A673 (cell line): Measurements from ENCODE around the gene IL1RAPL1. TPM values are rescaled to one million over a fixed set of nuclear protein-coding genes. Genes with fewer than 3 reads are reported as not detected.

Experiments used
- BruUV-seq: library from RNA; stranded (reverse); fragments of 400-500 nt; replicated peaks from 2 replicates; lab custom pipeline; 2021; lab: Mats Ljungman, UMichigan
- CTCF ChIA-PET: fragments of 300-600 bp; sonication (Branson Sonifier 250); formaldehyde crosslinking; loops from one replicate; lab custom pipeline; 2022; ENCODE audit warnings: antibody characterized with exemption; lab: Charles Lee
- POLR2A ChIA-PET: fragments of 300-600 bp; sonication (Branson Sonifier 250); formaldehyde crosslinking; loops from one replicate; lab custom pipeline; 2022; ENCODE audit warnings: antibody characterized with exemption; ENCODE audit not compliant: low non-redundant PET; lab: Charles Lee
- DNase-seq: peaks from one replicate; pipeline ENCODE4 v3.0.0-alpha.2; 2015; ENCODE audit warnings: low spot score
- H3K27ac ChIP-seq: fragments of 200-600 bp; sonication (generic); 2 replicates; pipeline ENCODE4 v1.5.1; 2016; ENCODE audit warnings: mixed run types, low read depth, mild to moderate bottlenecking, mixed read lengths, antibody characterized with exemption, low read length; ENCODE audit not compliant: poor library complexity, severe bottlenecking
- H3K27me3 ChIP-seq: fragments of 200-600 bp; sonication (generic); replicated peaks from 2 replicates; pipeline ENCODE4 v1.6.1; 2017; ENCODE audit warnings: mixed run types, low read depth, mild to moderate bottlenecking, mixed read lengths, antibody characterized with exemption, low read length; ENCODE audit not compliant: insufficient read depth, poor library complexity
- H3K36me3 ChIP-seq: fragments of 200-600 bp; sonication (generic); 2 replicates; pipeline ENCODE4 v1.6.1; 2016; ENCODE audit warnings: mixed run types, mild to moderate bottlenecking, mixed read lengths, antibody characterized with exemption, low read length; ENCODE audit not compliant: insufficient read depth, poor library complexity, severe bottlenecking
- H3K4me1 ChIP-seq: fragments of 200-600 bp; sonication (generic); 2 replicates; pipeline ENCODE4 v1.6.1; 2017; ENCODE audit warnings: mixed run types, mild to moderate bottlenecking, mixed read lengths, antibody characterized with exemption, low read length; ENCODE audit not compliant: insufficient read depth, poor library complexity, severe bottlenecking
- H3K4me3 ChIP-seq: fragments of 200-600 bp; sonication (generic); 2 replicates; pipeline ENCODE4 v1.5.1; 2016; ENCODE audit warnings: low read depth, mixed run types, mild to moderate bottlenecking, mixed read lengths, low read length; ENCODE audit not compliant: poor library complexity, severe bottlenecking
- H3K9me3 ChIP-seq: fragments of 200-600 bp; sonication (generic); 2 replicates; pipeline ENCODE4 v1.6.1; 2016; ENCODE audit warnings: mixed run types, low read depth, mild to moderate bottlenecking, mixed read lengths, antibody characterized with exemption, low read length; ENCODE audit not compliant: poor library complexity, severe bottlenecking
- EZH2 ChIP-seq: fragments of 200-600 bp; sonication (generic); IDR thresholded peaks from 2 replicates; pipeline ENCODE4 v1.6.1; 2017; ENCODE audit warnings: borderline replicate concordance, low read depth, mild to moderate bottlenecking, mixed read lengths, antibody characterized with exemption, low read length; ENCODE audit not compliant: poor library complexity, severe bottlenecking
- intact Hi-C: fragments of 100-400 bp; cut with micrococcal nuclease; formaldehyde crosslinking; loops from one replicate; pipeline ENCODE4 v1.10.0; 2022; ENCODE audit not compliant: unreplicated experiment
- total RNA-seq: library from RNA; stranded (reverse); gene quantifications from 2 replicates; pipeline ENCODE4 v1.2.3, GENCODE V29; 2021
- TF ChIP-seq, protein P1 (sequence below): fragments of 300-800, 200-600 bp; sonication (generic); conservative IDR thresholded peaks from 2 replicates; pipeline ENCODE4 v1.5.1; 2017; ENCODE audit warnings: low read depth, mild to moderate bottlenecking, antibody characterized with exemption, low read length, moderate library complexity, mixed read lengths

The IL1RAPL1 gene
- total RNA-seq, 1 experiment from 2014 or later, result 0.21 TPM

DNA sequence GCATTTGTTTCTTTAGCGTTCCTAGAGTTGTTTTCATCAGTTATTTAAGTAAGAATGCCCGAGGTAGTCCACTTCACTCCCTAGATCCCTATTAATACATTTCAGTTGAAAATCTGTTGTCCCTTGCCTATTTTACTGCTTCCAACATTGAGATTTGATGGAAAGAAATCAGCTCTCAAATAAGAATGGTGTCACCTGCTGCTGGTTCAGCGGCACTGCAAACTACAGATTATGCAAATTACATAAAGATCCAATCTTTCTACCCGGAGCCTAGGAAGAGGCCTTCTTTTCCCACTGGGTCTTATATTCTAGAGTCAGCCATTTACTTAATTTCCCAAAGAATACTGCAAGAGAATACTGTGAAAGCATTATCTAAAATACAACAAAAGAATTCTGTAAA lies 1030.5 kb downstream of the IL1RAPL1 start:
- TF ChIP-seq EZH2, result no peak
- TF ChIP-seq, protein P1, sequence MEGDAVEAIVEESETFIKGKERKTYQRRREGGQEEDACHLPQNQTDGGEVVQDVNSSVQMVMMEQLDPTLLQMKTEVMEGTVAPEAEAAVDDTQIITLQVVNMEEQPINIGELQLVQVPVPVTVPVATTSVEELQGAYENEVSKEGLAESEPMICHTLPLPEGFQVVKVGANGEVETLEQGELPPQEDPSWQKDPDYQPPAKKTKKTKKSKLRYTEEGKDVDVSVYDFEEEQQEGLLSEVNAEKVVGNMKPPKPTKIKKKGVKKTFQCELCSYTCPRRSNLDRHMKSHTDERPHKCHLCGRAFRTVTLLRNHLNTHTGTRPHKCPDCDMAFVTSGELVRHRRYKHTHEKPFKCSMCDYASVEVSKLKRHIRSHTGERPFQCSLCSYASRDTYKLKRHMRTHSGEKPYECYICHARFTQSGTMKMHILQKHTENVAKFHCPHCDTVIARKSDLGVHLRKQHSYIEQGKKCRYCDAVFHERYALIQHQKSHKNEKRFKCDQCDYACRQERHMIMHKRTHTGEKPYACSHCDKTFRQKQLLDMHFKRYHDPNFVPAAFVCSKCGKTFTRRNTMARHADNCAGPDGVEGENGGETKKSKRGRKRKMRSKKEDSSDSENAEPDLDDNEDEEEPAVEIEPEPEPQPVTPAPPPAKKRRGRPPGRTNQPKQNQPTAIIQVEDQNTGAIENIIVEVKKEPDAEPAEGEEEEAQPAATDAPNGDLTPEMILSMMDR, result peak; percentile 59
- CTCF ChIA-PET, result interaction anchor here (1.4 kb wide), 1 partner anchor 139 kb away, joined by 3 read pairs; no protein-coding TSS in a partner anchor
- POLR2A ChIA-PET, result no interaction called here
- Histone ChIP-seq H3K36me3 (no peaks in the 10 kb centered on the region), H3K9me3 (no peaks in the 10 kb centered on the region), H3K27ac (no peak overlapping the region), H3K4me3 (no peak overlapping the region), H3K27me3 (no peaks in the 10 kb centered on the region), H3K4me1 (no peaks in the 10 kb centered on the region)
- intact Hi-C loops, result no loop called here
- BruUV-seq, result no TSS peak
- peak; percentile 36 for DNase-seq

DNA sequence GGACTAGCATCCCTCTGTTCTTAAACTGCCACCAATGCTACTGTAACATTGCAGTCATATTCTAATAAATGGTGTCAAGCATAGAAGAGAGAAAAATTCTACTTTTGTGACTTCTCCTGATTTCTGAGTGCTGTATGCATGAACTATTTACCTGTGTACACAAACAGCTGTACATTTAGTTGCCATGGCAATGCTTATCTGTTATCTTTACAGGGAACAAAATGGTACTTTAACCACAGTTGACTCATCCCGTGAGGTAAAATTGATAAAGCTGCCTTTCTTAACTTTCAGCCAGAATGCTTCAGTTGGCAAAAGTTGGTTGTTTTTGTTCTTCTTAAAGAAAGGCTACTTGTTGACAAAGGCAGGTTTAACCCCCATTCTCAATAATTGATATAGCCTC lies 1040.6 kb downstream of the IL1RAPL1 start:
- ChIA-PET POLR2A (no interaction called here), CTCF (no interaction called here)
- H3K27ac ChIP-seq, result no peak overlapping the region
- no peak overlapping the region for H3K4me3 ChIP-seq
- no peaks in the 10 kb centered on the region for H3K27me3 ChIP-seq
- no TSS peak for BruUV-seq
- intact Hi-C loops, result no loop called here
- TF ChIP-seq EZH2, result no peak
- TF ChIP-seq, protein P1, result no peak
- DNase-seq, result no peak
- H3K36me3 ChIP-seq, result no peaks in the 10 kb centered on the region
- no peaks in the 10 kb centered on the region for H3K9me3 ChIP-seq
- no peaks in the 10 kb centered on the region for H3K4me1 ChIP-seq

- CTCF ChIA-PET, result no interaction called here
Measured at GRCh38 chrX:29634516-29634915, 1047.3 kb downstream of the IL1RAPL1 start.

More at GRCh38 chrX:29634516-29634915, 1047.3 kb downstream of the IL1RAPL1 start:
- H3K4me3 ChIP-seq, result no peak overlapping the region
- BruUV-seq, result no TSS peak
- no peak for DNase-seq
- TF ChIP-seq, protein P1, result no peak
- TF ChIP-seq EZH2, result no peak
- H3K9me3 ChIP-seq, result no peaks in the 10 kb centered on the region
- no peaks in the 10 kb centered on the region for H3K36me3 ChIP-seq
- H3K4me1 ChIP-seq, result no peaks in the 10 kb centered on the region
- intact Hi-C loops, result no loop called here
- POLR2A ChIA-PET, result no interaction called here
- no peak overlapping the region for H3K27ac ChIP-seq
- no peaks in the 10 kb centered on the region for H3K27me3 ChIP-seq
